H9 (cell line): ENCODE results near the gene ANKS3. TPM values are rescaled to one million over a fixed set of nuclear protein-coding genes. Genes with fewer than 3 reads are reported as not detected.

ENCODE experiments used
- DNase-seq: peaks from one replicate; pipeline ENCODE4 v3.0.0-alpha.2; 2017
- H2AFZ ChIP-seq: one replicate; pipeline ENCODE4 v1.6.1; 2013; ENCODE audit warnings: mild to moderate bottlenecking, low read length, control low read depth, moderate library complexity
- H2AK5ac ChIP-seq: 2 replicates; pipeline ENCODE4 v1.6.1; 2013; ENCODE audit warnings: low read length, control low read depth, mixed read lengths; ENCODE audit not compliant: insufficient read length
- H2BK120ac ChIP-seq: one replicate; pipeline ENCODE4 v1.6.1; 2013; ENCODE audit warnings: low read depth, mild to moderate bottlenecking, low read length, control low read depth, inconsistent platforms; ENCODE audit not compliant: poor library complexity, severe bottlenecking
- H2BK12ac ChIP-seq: 2 replicates; pipeline ENCODE4 v1.6.1; 2013; ENCODE audit warnings: low read length, control low read depth, mixed read lengths, low read depth; ENCODE audit not compliant: insufficient read length
- H2BK15ac ChIP-seq: 2 replicates; pipeline ENCODE4 v1.6.1; 2013; ENCODE audit warnings: low read depth, low read length, control low read depth
- H2BK20ac ChIP-seq: one replicate; pipeline ENCODE4 v1.6.1; 2013; ENCODE audit warnings: low read depth, mild to moderate bottlenecking, low read length, control low read depth, inconsistent platforms; ENCODE audit not compliant: poor library complexity, severe bottlenecking
- H2BK5ac ChIP-seq: 2 replicates; pipeline ENCODE4 v1.6.1; 2013; ENCODE audit warnings: low read length, control low read depth, mixed read lengths; ENCODE audit not compliant: insufficient read length
- H3K14ac ChIP-seq: 2 replicates; pipeline ENCODE4 v1.6.1; 2013; ENCODE audit warnings: low read length, control low read depth; ENCODE audit not compliant: insufficient read depth
- H3K18ac ChIP-seq: 2 replicates; pipeline ENCODE4 v1.6.1; 2013; ENCODE audit warnings: low read depth, mild to moderate bottlenecking, mixed read lengths, low read length, control low read depth; ENCODE audit not compliant: insufficient read length
- H3K23ac ChIP-seq: 2 replicates; pipeline ENCODE4 v1.6.1; 2013; ENCODE audit warnings: low read length, control low read depth, mixed read lengths, low read depth; ENCODE audit not compliant: insufficient read length
- H3K23me2 ChIP-seq: 2 replicates; pipeline ENCODE4 v1.6.1; 2013; ENCODE audit warnings: low read depth, mild to moderate bottlenecking, mixed read lengths, low read length, control low read depth; ENCODE audit not compliant: insufficient read length, poor library complexity, severe bottlenecking
- H3K27ac ChIP-seq: 2 replicates; pipeline ENCODE4 v1.5.1; 2013; ENCODE audit warnings: low read length, control low read depth, mixed read lengths, low read depth; ENCODE audit not compliant: insufficient read length
- H3K27me3 ChIP-seq: 2 replicates; pipeline ENCODE4 v1.6.1; 2013; ENCODE audit warnings: low read length, control low read depth, inconsistent platforms; ENCODE audit not compliant: insufficient read depth
- H3K4ac ChIP-seq: 2 replicates; pipeline ENCODE4 v1.6.1; 2013; ENCODE audit warnings: low read depth, mild to moderate bottlenecking, control low read depth, inconsistent platforms, low read length, moderate library complexity
- H3K4me1 ChIP-seq: 2 replicates; pipeline ENCODE4 v1.6.1; 2013; ENCODE audit warnings: low read length, control low read depth, inconsistent platforms; ENCODE audit not compliant: insufficient read depth
- H3K4me2 ChIP-seq: 2 replicates; pipeline ENCODE4 v1.6.1; 2013; ENCODE audit warnings: low read length, control low read depth, mixed read lengths; ENCODE audit not compliant: insufficient read length, insufficient read depth
- H3K56ac ChIP-seq: 2 replicates; pipeline ENCODE4 v1.6.1; 2013; ENCODE audit warnings: low read depth, mild to moderate bottlenecking, mixed read lengths, low read length, control low read depth; ENCODE audit not compliant: insufficient read length
- H3K79me1 ChIP-seq: 2 replicates; pipeline ENCODE4 v1.6.1; 2013; ENCODE audit warnings: low read depth, mild to moderate bottlenecking, moderate library complexity, low read length, control low read depth, inconsistent platforms; ENCODE audit not compliant: insufficient read depth, poor library complexity, severe bottlenecking
- H3K79me2 ChIP-seq: 2 replicates; pipeline ENCODE4 v1.6.1; 2013; ENCODE audit warnings: low read length, control low read depth, inconsistent platforms; ENCODE audit not compliant: insufficient read depth
- H3K9ac ChIP-seq: 2 replicates; pipeline ENCODE4 v1.6.1; 2013; ENCODE audit warnings: low read length, control low read depth, mixed read lengths; ENCODE audit not compliant: insufficient read length; ENCODE audit errors: extremely low read depth
- H3K9me3 ChIP-seq: one replicate; pipeline ENCODE4 v1.6.1; 2013; ENCODE audit warnings: low read depth, low read length, inconsistent platforms; ENCODE audit not compliant: control insufficient read depth
- H3T11ph ChIP-seq: one replicate; pipeline ENCODE4 v1.6.1; 2013; ENCODE audit warnings: mild to moderate bottlenecking, low read length, control low read depth, inconsistent platforms
- H4K20me1 ChIP-seq: one replicate; pipeline ENCODE4 v1.6.1; 2013; ENCODE audit not compliant: control insufficient read depth, insufficient read length, insufficient read depth
- H4K5ac ChIP-seq: 2 replicates; pipeline ENCODE4 v1.6.1; 2013; ENCODE audit warnings: low read depth, mild to moderate bottlenecking, mixed read lengths, low read length, control low read depth; ENCODE audit not compliant: insufficient read length
- H4K8ac ChIP-seq: replicated peaks from 2 replicates; pipeline ENCODE4 v1.6.1; 2013; ENCODE audit warnings: low read length, control low read depth, mixed read lengths, low read depth; ENCODE audit not compliant: insufficient read length
- H4K91ac ChIP-seq: 2 replicates; pipeline ENCODE4 v1.6.1; 2013; ENCODE audit warnings: low read depth, mild to moderate bottlenecking, moderate library complexity, mixed read lengths, low read length, control low read depth; ENCODE audit not compliant: insufficient read length
- H3K27ac Mint-ChIP-seq, 3 experiments: 2 replicates in 2 of 3; 3 replicates in 1 of 3; pipeline ENCODE4 v1.8.0; 2020 to 2021; ENCODE audit warnings: mixed read lengths in 3 of 3, mild to moderate bottlenecking in 1 of 3, moderate library complexity in 1 of 3
- H3K27me3 Mint-ChIP-seq: 2 replicates; pipeline ENCODE4 v1.8.0; 2021; ENCODE audit warnings: low read depth, mild to moderate bottlenecking, moderate library complexity, mixed read lengths
- H3K36me3 Mint-ChIP-seq, 3 experiments: 2 replicates in 2 of 3; 3 replicates in 1 of 3; pipeline ENCODE4 v1.8.0; 2020 to 2021; ENCODE audit warnings: low read depth in 3 of 3, mixed read lengths in 3 of 3; ENCODE audit not compliant: insufficient read depth in 1 of 3
- H3K4me1 Mint-ChIP-seq, 2 experiments: 2 replicates each; pipeline ENCODE4 v1.8.0; 2020; ENCODE audit warnings: mixed read lengths in 2 of 2
- H3K4me3 Mint-ChIP-seq, 2 experiments: 2 replicates in 1 of 2; 3 replicates in 1 of 2; pipeline ENCODE4 v1.8.0; 2020 to 2021; ENCODE audit warnings: mild to moderate bottlenecking in 2 of 2, mixed read lengths in 2 of 2, moderate library complexity in 1 of 2
- H3K9me3 Mint-ChIP-seq, 2 experiments: 2 replicates in 1 of 2; 3 replicates in 1 of 2; pipeline ENCODE4 v1.8.0; 2020; ENCODE audit warnings: mild to moderate bottlenecking in 2 of 2, mixed read lengths in 2 of 2, moderate library complexity in 1 of 2
- WGBS: extraction: QIAGEN DNeasy Blood & Tissue Kit; methylation state at CpG from one replicate; pipeline ENCODE4 v1.1.7; 2013; ENCODE audit warnings: missing lambda C conversion rate, low lambda C conversion rate, mixed read lengths; ENCODE audit not compliant: insufficient read length; ENCODE audit errors: extremely low coverage; 5-methylcytosine and 5-hydroxymethylcytosine counted together
- total RNA-seq: library from RNA; stranded (reverse); gene quantifications from 2 replicates; pipeline ENCODE4 v1.2.1, GENCODE V29; 2021
- TF ChIP-seq, protein P1 (sequence below): fragments of 200-600 bp; sonication (generic); conservative IDR thresholded peaks from 3 replicates; pipeline ENCODE4 v1.8.0; 2021; ENCODE audit warnings: antibody characterized with exemption, mild to moderate bottlenecking

ANKS3 gene
- total RNA-seq, 1 experiment from 2014 or later, result 32.0 TPM

GRCh38 chr16:4679850-4680636, 54.0 kb downstream of the ANKS3 start:
- Histone ChIP-seq H3K14ac (no peak overlapping the region; the same call in 1 of the 2 replicates), H3K18ac (no peak overlapping the region), H3K27ac (no peak overlapping the region), H4K5ac (no peak overlapping the region), H3K56ac (no peak overlapping the region), H3K27me3 (no peaks in the 10 kb centered on the region), H3K4me2 (no peak overlapping the region), H2BK15ac (no peak overlapping the region), H2BK5ac (no peak overlapping the region), H2BK120ac (no peak overlapping the region), H4K8ac (no peak overlapping the region), H4K91ac (no peak overlapping the region), H3K4me1 (no peaks in the 10 kb centered on the region; the same call in 1 of the 2 replicates), H3K79me1 (no peaks in the 10 kb centered on the region), H3T11ph (no peak overlapping the region), H4K20me1 (no peaks in the 10 kb centered on the region), H2AFZ (no peak overlapping the region), H3K79me2 (no peaks in the 10 kb centered on the region), H2AK5ac (no peak overlapping the region), H3K9me3 (no peaks in the 10 kb centered on the region), H3K9ac (no peak overlapping the region), H3K23me2 (no peaks in the 10 kb centered on the region), H2BK20ac (no peak overlapping the region), H3K4ac (no peak overlapping the region), H2BK12ac (no peak overlapping the region), H3K23ac (no peak overlapping the region)
- Mint-ChIP-seq H3K27me3 (no peaks in the 10 kb centered on the region), H3K36me3 (peaks cover 2 to 31% (median 8%) of the 10 kb centered on the region in 3 experiments; a peak in 5 of 7 replicates), H3K4me1 (peaks cover 2 to 8% of the 10 kb centered on the region in 2 experiments; a peak in 3 of 4 replicates), H3K4me3 (no peak overlapping the region), H3K9me3 (no peaks in the 10 kb centered on the region), H3K27ac (peak overlapping the region in 1 of 3 experiments; percentile 43; a peak in 1 of 7 replicates)
- no CpG with 5 or more reads among the region's 47 CpGs for WGBS
- TF ChIP-seq, protein P1, sequence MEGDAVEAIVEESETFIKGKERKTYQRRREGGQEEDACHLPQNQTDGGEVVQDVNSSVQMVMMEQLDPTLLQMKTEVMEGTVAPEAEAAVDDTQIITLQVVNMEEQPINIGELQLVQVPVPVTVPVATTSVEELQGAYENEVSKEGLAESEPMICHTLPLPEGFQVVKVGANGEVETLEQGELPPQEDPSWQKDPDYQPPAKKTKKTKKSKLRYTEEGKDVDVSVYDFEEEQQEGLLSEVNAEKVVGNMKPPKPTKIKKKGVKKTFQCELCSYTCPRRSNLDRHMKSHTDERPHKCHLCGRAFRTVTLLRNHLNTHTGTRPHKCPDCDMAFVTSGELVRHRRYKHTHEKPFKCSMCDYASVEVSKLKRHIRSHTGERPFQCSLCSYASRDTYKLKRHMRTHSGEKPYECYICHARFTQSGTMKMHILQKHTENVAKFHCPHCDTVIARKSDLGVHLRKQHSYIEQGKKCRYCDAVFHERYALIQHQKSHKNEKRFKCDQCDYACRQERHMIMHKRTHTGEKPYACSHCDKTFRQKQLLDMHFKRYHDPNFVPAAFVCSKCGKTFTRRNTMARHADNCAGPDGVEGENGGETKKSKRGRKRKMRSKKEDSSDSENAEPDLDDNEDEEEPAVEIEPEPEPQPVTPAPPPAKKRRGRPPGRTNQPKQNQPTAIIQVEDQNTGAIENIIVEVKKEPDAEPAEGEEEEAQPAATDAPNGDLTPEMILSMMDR, result no peak
- DNase-seq, result no peak
